HUES48 (cell line): ENCODE results near the gene DPP8.
"Not testable (repeated sequence)": the region's sequence is repeated elsewhere in the genome, so short reads cannot be mapped to it uniquely, and the experiment has no call there.

Experiments
- H3K27ac ChIP-seq: one replicate; pipeline ENCODE4 v1.7.0; 2013; ENCODE audit warnings: low read depth, low read length, inconsistent platforms
- H3K27me3 ChIP-seq: 2 replicates; pipeline ENCODE4 v1.6.1; 2013; ENCODE audit warnings: mild to moderate bottlenecking, low read length; ENCODE audit not compliant: control insufficient read depth, insufficient read depth
- H3K36me3 ChIP-seq: 2 replicates; pipeline ENCODE4 v1.6.1; 2013; ENCODE audit warnings: low read length; ENCODE audit not compliant: control insufficient read depth, insufficient read depth
- H3K4me1 ChIP-seq: 2 replicates; pipeline ENCODE4 v1.6.1; 2013; ENCODE audit warnings: mild to moderate bottlenecking, low read length; ENCODE audit not compliant: control insufficient read depth, insufficient read depth
- H3K4me3 ChIP-seq: 2 replicates; pipeline ENCODE4 v1.5.1; 2013; ENCODE audit warnings: mild to moderate bottlenecking, low read depth, low read length
- H3K9ac ChIP-seq: 2 replicates; pipeline ENCODE4 v1.6.1; 2013; ENCODE audit warnings: mild to moderate bottlenecking, low read depth, low read length, moderate library complexity
- H3K9me3 ChIP-seq: 2 replicates; pipeline ENCODE4 v1.6.1; 2013; ENCODE audit warnings: low read length; ENCODE audit not compliant: control insufficient read depth, insufficient read depth

DPP8 gene

GRCh38 chr15:65516997-65517865 lies at the start of gene DPP8:
DPP8 (minus strand) TSS chr15:65517689; CDS start chr15:65512553, 5,136 bp downstream.
- peak within 1 kb of the TSS; percentile 98 for H3K4me3 ChIP-seq
- no peaks in the 10 kb centered on the region for H3K9me3 ChIP-seq
- H3K27ac ChIP-seq, result peak within 1 kb of the TSS; percentile 95
- H3K4me1 ChIP-seq, result peaks cover 9% of the 10 kb centered on the region; the same call in 1 of the 2 replicates
- peak within 1 kb of the TSS; percentile 98 for H3K9ac ChIP-seq
- no peaks in the 10 kb centered on the region for H3K27me3 ChIP-seq
- peaks cover 24% of the 10 kb centered on the region for H3K36me3 ChIP-seq

DNA sequence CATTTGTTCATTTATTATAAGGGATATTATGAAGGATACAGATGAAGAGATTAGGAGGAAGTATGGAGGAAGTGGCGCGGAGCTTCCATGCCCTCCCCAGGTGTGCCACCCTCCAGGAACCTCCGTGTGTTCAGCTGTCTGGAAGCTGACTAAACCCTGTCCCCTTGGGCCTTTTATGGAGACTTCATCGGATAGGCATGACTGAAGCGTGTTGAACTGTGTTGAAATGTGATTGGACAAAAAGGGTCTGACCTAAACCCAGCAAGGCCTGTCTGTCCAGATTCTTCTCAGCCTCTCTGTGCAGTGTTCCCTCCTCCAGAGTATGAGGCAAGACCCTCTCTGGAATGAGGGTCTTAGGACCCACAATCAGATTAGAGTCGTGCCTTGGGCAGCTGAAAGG lies 44.4 kb upstream of the DPP8 start:
- no peaks in the 10 kb centered on the region for H3K27me3 ChIP-seq
- H3K9ac ChIP-seq, result no peak overlapping the region
- peaks cover 96% of the 10 kb centered on the region for H3K36me3 ChIP-seq
- H3K9me3 ChIP-seq, result no peaks in the 10 kb centered on the region
- H3K4me1 ChIP-seq, result no peaks in the 10 kb centered on the region
- no peak overlapping the region for H3K4me3 ChIP-seq
- H3K27ac ChIP-seq, result no peak overlapping the region

DNA sequence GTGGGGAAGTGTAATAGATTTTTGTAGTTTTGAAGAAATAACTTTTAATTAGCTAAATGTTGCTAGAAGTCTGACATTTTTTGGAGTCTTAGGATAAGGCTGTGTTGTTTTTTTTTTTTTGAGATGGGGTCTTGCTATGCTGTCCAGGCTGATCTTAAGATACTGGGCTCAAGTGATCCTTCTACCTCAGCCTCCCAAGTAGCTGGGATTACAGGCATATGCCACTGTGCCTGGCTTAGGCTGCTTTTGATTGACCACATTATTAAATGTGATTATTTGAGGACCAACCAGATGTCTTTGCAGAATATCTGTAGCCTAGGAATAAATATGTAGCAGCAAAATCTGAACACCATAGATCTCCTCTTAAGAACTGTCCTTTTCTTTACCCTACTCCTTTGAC lies 42.5 kb upstream of the DPP8 start:
- Histone ChIP-seq H3K4me1 (no peaks in the 10 kb centered on the region), H3K36me3 (peaks cover 96% of the 10 kb centered on the region), H3K27me3 (no peaks in the 10 kb centered on the region), H3K9ac (no peak overlapping the region), H3K4me3 (no peak overlapping the region), H3K27ac (no peak overlapping the region), H3K9me3 (no peaks in the 10 kb centered on the region)

GRCh38 chr15:65558997-65559760 lies 41.7 kb upstream of the DPP8 start:
- H3K4me1 ChIP-seq, result no peaks in the 10 kb centered on the region
- H3K9ac ChIP-seq, result no peak overlapping the region
- no peaks in the 10 kb centered on the region for H3K9me3 ChIP-seq
- H3K27ac ChIP-seq, result no peak overlapping the region
- H3K36me3 ChIP-seq, result peaks cover 94% of the 10 kb centered on the region
- H3K4me3 ChIP-seq, result no peak overlapping the region
- H3K27me3 ChIP-seq, result no peaks in the 10 kb centered on the region

DNA sequence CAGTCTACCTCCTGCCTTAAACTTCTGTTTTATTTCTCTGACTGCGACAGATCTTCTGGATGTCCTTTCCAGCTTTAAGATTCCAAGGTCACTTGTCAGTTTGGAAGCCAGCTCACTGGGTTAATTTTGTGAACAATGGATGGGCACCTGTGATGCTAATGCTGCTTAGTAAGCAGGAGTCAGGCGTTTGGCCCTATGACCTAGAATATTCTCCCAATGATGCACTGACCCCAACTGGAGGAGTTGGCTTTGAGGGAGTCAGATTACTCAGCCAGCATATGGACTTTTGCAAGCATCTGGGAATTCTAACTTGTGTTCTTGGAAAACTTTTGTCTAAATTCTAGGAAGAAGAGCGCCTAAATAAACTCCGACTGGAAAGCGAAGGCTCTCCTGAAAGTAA lies 40.8 kb upstream of the DPP8 start:
- H3K9ac ChIP-seq, result no peak overlapping the region
- H3K4me3 ChIP-seq, result no peak overlapping the region
- H3K27ac ChIP-seq, result no peak overlapping the region
- H3K9me3 ChIP-seq, result no peaks in the 10 kb centered on the region
- H3K4me1 ChIP-seq, result no peaks in the 10 kb centered on the region
- no peaks in the 10 kb centered on the region for H3K27me3 ChIP-seq
- H3K36me3 ChIP-seq, result peaks cover 95% of the 10 kb centered on the region

- Histone ChIP-seq H3K27ac (no peak overlapping the region), H3K4me3 (no peak overlapping the region), H3K36me3 (peaks cover 80% of the 10 kb centered on the region)
Measured at GRCh38 chr15:65556622-65557021, 39.1 kb upstream of the DPP8 start.

DNA sequence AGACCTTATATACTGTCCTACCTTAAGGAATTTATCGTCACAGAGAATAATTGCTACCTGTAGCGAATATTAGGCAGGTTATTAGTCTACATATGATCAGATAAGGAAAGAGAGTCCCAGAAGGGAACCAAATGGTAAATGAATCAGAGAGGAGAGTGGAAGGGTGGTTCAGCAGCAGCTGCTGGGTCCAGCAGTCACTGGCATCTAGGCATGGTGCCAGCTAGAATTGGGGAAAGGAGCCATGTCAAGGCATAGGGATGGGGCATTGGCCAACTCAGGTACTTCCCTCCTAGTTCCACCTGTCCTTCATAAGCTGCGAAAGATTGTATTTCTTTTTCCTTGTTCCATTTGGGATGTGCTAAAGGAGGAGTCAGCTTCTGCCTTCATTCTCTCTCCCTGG lies 36.2 kb upstream of the DPP8 start:
- Histone ChIP-seq H3K4me1 (peaks cover 7% of the 10 kb centered on the region), H3K27me3 (no peaks in the 10 kb centered on the region), H3K27ac (no peak overlapping the region), H3K9me3 (no peaks in the 10 kb centered on the region), H3K9ac (no peak overlapping the region), H3K36me3 (peaks cover 53% of the 10 kb centered on the region), H3K4me3 (no peak overlapping the region)

More at GRCh38 chr15:65556622-65557021, 39.1 kb upstream of the DPP8 start:
- no peaks in the 10 kb centered on the region for H3K9me3 ChIP-seq
- no peaks in the 10 kb centered on the region for H3K4me1 ChIP-seq
- no peak overlapping the region for H3K9ac ChIP-seq
- H3K27me3 ChIP-seq, result no peaks in the 10 kb centered on the region

DNA sequence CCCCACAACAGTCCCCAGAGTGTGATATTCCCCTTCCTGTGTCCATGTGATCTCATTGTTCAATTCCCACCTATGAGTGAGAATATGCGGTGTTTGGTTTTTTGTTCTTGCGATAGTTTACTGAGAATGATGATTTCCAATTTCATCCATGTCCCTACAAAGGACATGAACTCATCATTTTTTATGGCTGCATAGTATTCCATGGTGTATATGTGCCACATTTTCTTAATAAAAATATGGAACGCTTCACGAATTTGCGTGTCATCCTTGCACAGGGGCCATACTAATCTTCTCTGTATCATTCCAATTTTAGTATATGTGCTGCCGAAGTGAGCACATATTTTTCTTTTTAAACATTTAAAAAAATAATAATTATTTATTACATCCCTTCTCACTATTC lies 35.4 kb upstream of the DPP8 start:
- H3K27ac ChIP-seq, H3K4me1 ChIP-seq, H3K9me3 ChIP-seq, H3K9ac ChIP-seq, H3K27me3 ChIP-seq, H3K4me3 ChIP-seq: not testable (repeated sequence)
- H3K36me3 ChIP-seq, result peaks cover 44% of the 10 kb centered on the region

DNA sequence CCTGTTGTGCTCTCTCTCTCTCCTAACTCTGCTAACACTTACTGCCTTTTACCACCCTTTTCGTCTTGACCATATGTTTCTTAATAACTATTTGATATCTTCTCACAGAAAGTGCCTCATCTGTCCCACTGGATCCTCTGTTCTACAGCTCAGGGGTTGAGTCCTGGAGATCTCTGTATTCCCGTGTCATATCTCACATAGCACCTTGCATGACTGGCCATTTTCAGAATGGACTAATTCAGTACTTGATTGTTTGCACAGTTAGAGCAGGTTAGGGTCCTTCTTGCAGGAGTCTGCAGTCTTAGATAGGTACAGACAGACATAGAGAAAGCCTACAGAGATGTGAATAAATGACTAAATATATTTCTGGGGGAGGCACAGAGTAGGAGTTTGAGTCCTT lies 33.7 kb upstream of the DPP8 start:
- no peak overlapping the region for H3K4me3 ChIP-seq
- peaks cover 28% of the 10 kb centered on the region for H3K36me3 ChIP-seq
- H3K27me3 ChIP-seq, result no peaks in the 10 kb centered on the region
- no peak overlapping the region for H3K27ac ChIP-seq
- H3K9me3 ChIP-seq, result no peaks in the 10 kb centered on the region
- no peak overlapping the region for H3K9ac ChIP-seq
- H3K4me1 ChIP-seq, result peaks cover 7% of the 10 kb centered on the region

DNA sequence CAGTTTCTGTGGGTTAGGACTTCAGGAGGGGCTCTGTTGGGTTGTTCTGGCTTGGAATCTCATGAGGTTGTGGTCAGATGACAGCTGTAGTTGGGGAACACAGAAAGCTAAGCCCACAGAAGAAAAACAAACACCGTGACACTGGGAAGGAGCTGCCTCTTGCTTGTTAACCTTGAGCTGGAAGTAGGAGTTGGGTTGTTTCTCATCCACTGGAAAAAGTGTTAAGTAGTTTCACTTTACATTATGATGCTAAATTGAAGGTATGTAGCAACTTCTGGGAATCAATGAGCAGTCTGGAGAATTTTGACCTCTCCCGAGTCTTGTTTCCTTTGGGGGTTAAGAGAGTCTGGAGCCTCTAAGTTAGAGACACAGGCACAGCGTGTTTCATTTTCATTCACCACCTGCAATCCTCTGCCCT lies 33.2 kb upstream of the DPP8 start:
- H3K4me3 ChIP-seq, result no peak overlapping the region
- peaks cover 7% of the 10 kb centered on the region for H3K4me1 ChIP-seq
- peak overlapping the region; percentile 13 for H3K27ac ChIP-seq
- no peaks in the 10 kb centered on the region for H3K27me3 ChIP-seq
- peaks cover 23% of the 10 kb centered on the region for H3K36me3 ChIP-seq
- H3K9ac ChIP-seq, result no peak overlapping the region
- H3K9me3 ChIP-seq, result no peaks in the 10 kb centered on the region

- H3K9me3 ChIP-seq, H3K4me1 ChIP-seq, H3K9ac ChIP-seq, H3K4me3 ChIP-seq, H3K27me3 ChIP-seq, H3K27ac ChIP-seq: not testable (repeated sequence)
- H3K36me3 ChIP-seq, result peaks cover 12% of the 10 kb centered on the region
Measured at GRCh38 chr15:65549288-65549687, 31.8 kb upstream of the DPP8 start.
